Stomach (tissue), 4 donors: ENCODE results near the gene FBL.
"Not testable (repeated sequence)": the region's sequence is repeated elsewhere in the genome, so short reads cannot be mapped to it uniquely, and the experiment has no call there.

Experiments
- POLR2A ChIP-seq, 4 donors: fragments of 450-650 bp; IDR thresholded peaks; one replicate each; pipeline ENCODE4 v1.6.1; 2016; ENCODE audit warnings: antibody characterized with exemption in 4 of 4, control low read depth in 2 of 4, mild to moderate bottlenecking in 1 of 4, moderate library complexity in 1 of 4
- TF ChIP-seq, protein P1 (sequence below), 7 experiments: fragments of 450-650 bp in 4 of 7; fragments of 200-600 bp in 3 of 7; sonication (generic) in 3 of 7; IDR thresholded peaks; one replicate each; pipeline ENCODE4 v1.5.1; 2016 to 2019; ENCODE audit warnings: antibody characterized with exemption in 7 of 7, control low read depth in 2 of 7, mild to moderate bottlenecking in 1 of 7

DNA sequence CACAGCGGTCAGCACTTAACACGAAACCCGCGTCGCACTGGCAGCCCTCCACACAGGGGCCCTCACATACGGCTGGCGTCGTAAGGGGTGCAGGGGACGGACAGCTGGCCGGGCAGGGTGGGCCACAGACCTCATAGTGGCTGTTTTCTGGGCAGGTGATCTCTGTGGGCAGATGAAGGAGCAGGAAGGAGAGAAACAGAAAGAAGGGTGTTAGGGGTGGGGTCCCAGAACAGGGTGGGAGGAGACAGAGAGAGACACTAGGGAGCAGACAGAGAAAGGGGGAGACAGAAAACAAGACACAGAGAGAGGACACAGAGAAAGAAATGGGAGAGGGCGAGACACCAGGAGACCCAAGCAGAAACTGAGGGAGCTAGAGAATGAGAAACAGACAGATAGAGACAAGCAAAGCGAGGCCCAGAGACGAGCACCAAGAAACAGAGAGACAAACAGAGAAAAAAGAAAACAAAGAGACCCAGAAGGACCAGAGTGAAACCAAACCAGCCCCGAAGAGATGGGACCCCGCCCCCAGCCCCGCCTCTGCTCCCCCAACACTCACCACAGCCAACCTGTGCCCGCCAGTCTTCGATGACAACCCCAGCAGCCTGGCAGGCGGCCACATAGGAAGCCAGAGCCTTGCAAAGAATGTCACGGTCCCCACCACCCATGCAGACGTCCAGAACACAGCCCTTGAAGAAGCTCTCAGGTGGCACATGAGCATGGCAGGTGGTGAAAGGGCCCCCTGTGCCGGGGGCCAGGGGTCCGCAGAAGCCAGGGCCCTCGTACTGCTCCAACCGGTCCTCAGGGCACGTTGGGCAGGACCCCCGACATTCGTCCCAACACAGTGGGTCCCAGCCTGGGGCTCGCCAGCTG is 47.4 kb upstream of the FBL start:
- TF ChIP-seq POLR2A (IDR thresholded peaks at IDR 0.05): not testable (repeated sequence)
- TF ChIP-seq, protein P1, sequence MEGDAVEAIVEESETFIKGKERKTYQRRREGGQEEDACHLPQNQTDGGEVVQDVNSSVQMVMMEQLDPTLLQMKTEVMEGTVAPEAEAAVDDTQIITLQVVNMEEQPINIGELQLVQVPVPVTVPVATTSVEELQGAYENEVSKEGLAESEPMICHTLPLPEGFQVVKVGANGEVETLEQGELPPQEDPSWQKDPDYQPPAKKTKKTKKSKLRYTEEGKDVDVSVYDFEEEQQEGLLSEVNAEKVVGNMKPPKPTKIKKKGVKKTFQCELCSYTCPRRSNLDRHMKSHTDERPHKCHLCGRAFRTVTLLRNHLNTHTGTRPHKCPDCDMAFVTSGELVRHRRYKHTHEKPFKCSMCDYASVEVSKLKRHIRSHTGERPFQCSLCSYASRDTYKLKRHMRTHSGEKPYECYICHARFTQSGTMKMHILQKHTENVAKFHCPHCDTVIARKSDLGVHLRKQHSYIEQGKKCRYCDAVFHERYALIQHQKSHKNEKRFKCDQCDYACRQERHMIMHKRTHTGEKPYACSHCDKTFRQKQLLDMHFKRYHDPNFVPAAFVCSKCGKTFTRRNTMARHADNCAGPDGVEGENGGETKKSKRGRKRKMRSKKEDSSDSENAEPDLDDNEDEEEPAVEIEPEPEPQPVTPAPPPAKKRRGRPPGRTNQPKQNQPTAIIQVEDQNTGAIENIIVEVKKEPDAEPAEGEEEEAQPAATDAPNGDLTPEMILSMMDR (IDR thresholded peaks at IDR 0.05): not testable (repeated sequence)
